Mesothelial cell of epicardium (in vitro differentiated cells): ENCODE data around the gene IGLON5. TPM values are rescaled to one million over a fixed set of nuclear protein-coding genes. Genes with fewer than 3 reads are reported as not detected.
A peak's percentile ranks its signal among the peaks of the same experiment; 100 is the strongest.

Experiments
- DNase-seq, 2 experiments: peaks; one replicate each; pipeline ENCODE4 v3.0.0; 2021; ENCODE audit warnings: low spot score in 2 of 2; ENCODE audit not compliant: unreplicated experiment in 2 of 2
- H3K27ac Mint-ChIP-seq: 2 replicates; pipeline ENCODE4 v1.8.0; 2021; ENCODE audit warnings: mixed read lengths
- H3K27me3 Mint-ChIP-seq: 2 replicates; pipeline ENCODE4 v1.8.0; 2021; ENCODE audit warnings: low read depth, mixed read lengths
- H3K36me3 Mint-ChIP-seq: 2 replicates; pipeline ENCODE4 v1.8.0; 2021; ENCODE audit warnings: mixed read lengths
- H3K4me1 Mint-ChIP-seq: 2 replicates; pipeline ENCODE4 v1.8.0; 2021; ENCODE audit warnings: mixed read lengths
- H3K4me3 Mint-ChIP-seq: 2 replicates; pipeline ENCODE4 v1.8.0; 2021; ENCODE audit warnings: mild to moderate bottlenecking, moderate library complexity, mixed read lengths
- H3K9me3 Mint-ChIP-seq: 2 replicates; pipeline ENCODE4 v1.8.0; 2021; ENCODE audit warnings: mixed read lengths
- CTCF ChIP-seq: fragments of 200-600 bp; sonication (generic); IDR thresholded peaks from one replicate; pipeline ENCODE4 v1.5.0; 2021; ENCODE audit warnings: antibody characterized with exemption; ENCODE audit not compliant: unreplicated experiment
- total RNA-seq: library from RNA; stranded (reverse); gene quantifications from 3 replicates; pipeline ENCODE4 v1.2.1, GENCODE V29; 2021

Gene IGLON5
- total RNA-seq, 1 donor from 2014 or later = 24.9 TPM

GRCh38 chr19:51357952-51358351 lies 46.5 kb downstream of the IGLON5 start:
- no peak overlapping the region for H3K4me3 Mint-ChIP-seq
- H3K27ac Mint-ChIP-seq = no peak overlapping the region
- H3K4me1 Mint-ChIP-seq = peaks cover 25% of the 10 kb centered on the region
- DNase-seq = no peak
- no peak for TF ChIP-seq CTCF
- no peaks in the 10 kb centered on the region for H3K9me3 Mint-ChIP-seq
- no peaks in the 10 kb centered on the region for H3K27me3 Mint-ChIP-seq
- no peaks in the 10 kb centered on the region for H3K36me3 Mint-ChIP-seq

GRCh38 chr19:51359294-51359693 lies 47.9 kb downstream of the IGLON5 start:
- H3K36me3 Mint-ChIP-seq = no peaks in the 10 kb centered on the region
- no peak for DNase-seq
- TF ChIP-seq CTCF = no peak
- no peaks in the 10 kb centered on the region for H3K27me3 Mint-ChIP-seq
- H3K27ac Mint-ChIP-seq = peak overlapping the region; percentile 82
- peaks cover 29% of the 10 kb centered on the region for H3K4me1 Mint-ChIP-seq
- H3K4me3 Mint-ChIP-seq = no peak overlapping the region
- no peaks in the 10 kb centered on the region for H3K9me3 Mint-ChIP-seq

GRCh38 chr19:51361239-51361638 lies 49.8 kb downstream of the IGLON5 start:
- no peaks in the 10 kb centered on the region for H3K36me3 Mint-ChIP-seq
- no peak for DNase-seq
- no peak overlapping the region for H3K27ac Mint-ChIP-seq
- no peak overlapping the region for H3K4me3 Mint-ChIP-seq
- no peaks in the 10 kb centered on the region for H3K27me3 Mint-ChIP-seq
- no peak for TF ChIP-seq CTCF
- no peaks in the 10 kb centered on the region for H3K9me3 Mint-ChIP-seq
- peaks cover 30% of the 10 kb centered on the region for H3K4me1 Mint-ChIP-seq

- no peak for DNase-seq
- no peaks in the 10 kb centered on the region for H3K9me3 Mint-ChIP-seq
- no peaks in the 10 kb centered on the region for H3K36me3 Mint-ChIP-seq
- peak overlapping the region; percentile 38 for H3K4me3 Mint-ChIP-seq
- no peaks in the 10 kb centered on the region for H3K27me3 Mint-ChIP-seq
- peaks cover 30% of the 10 kb centered on the region for H3K4me1 Mint-ChIP-seq
- H3K27ac Mint-ChIP-seq = peak overlapping the region; percentile 34
- TF ChIP-seq CTCF = no peak
Observed at GRCh38 chr19:51364200-51365106, 53.0 kb downstream of the IGLON5 start.

GRCh38 chr19:51365211-51365964 lies 53.9 kb downstream of the IGLON5 start:
- TF ChIP-seq CTCF = no peak
- Mint-ChIP-seq H3K36me3 (no peaks in the 10 kb centered on the region), H3K27ac (peak overlapping the region; percentile 91), H3K9me3 (no peaks in the 10 kb centered on the region), H3K4me1 (peaks cover 29% of the 10 kb centered on the region), H3K4me3 (peak overlapping the region; percentile 85), H3K27me3 (peaks cover 2% of the 10 kb centered on the region)
- DNase-seq = no peak
